ENCODE data around the gene LSAMP.

The LSAMP gene

GRCh38 chr3:115890579-115890978 lies 554.7 kb downstream of the LSAMP start:
- TF ChIP-seq CTCF (IDR thresholded peaks at IDR 0.05; ENCODE audit: extremely low read depth, missing control alignments): no peak
- DNase-seq (ENCODE audit: low spot score): no peak

GRCh38 chr3:115885621-115886020 lies 559.7 kb downstream of the LSAMP start:
- no peak for DNase-seq (ENCODE audit: low spot score)

GRCh38 chr3:115877615-115877899 lies 567.7 kb downstream of the LSAMP start:
- TF ChIP-seq CTCF (IDR thresholded peaks at IDR 0.05; ENCODE audit: extremely low read depth, missing control alignments): no peak
- no peak for DNase-seq (ENCODE audit: low spot score)

More at GRCh38 chr3:115885621-115886020, 559.7 kb downstream of the LSAMP start:
- no peak for TF ChIP-seq CTCF (IDR thresholded peaks at IDR 0.05; ENCODE audit: extremely low read depth, missing control alignments)

GRCh38 chr3:115876876-115877614 lies 568.2 kb downstream of the LSAMP start:
- TF ChIP-seq CTCF (IDR thresholded peaks at IDR 0.05; ENCODE audit: extremely low read depth, missing control alignments): no peak
- DNase-seq (ENCODE audit: low spot score): no peak

- DNase-seq (ENCODE audit: low spot score): no peak
- no peak for TF ChIP-seq CTCF (IDR thresholded peaks at IDR 0.05; ENCODE audit: extremely low read depth, missing control alignments)
Observed at GRCh38 chr3:115875460-115875859, 569.8 kb downstream of the LSAMP start.

GRCh38 chr3:115871735-115872134 lies 573.6 kb downstream of the LSAMP start:
- no peak for TF ChIP-seq CTCF (IDR thresholded peaks at IDR 0.05; ENCODE audit: extremely low read depth, missing control alignments)
- no peak for DNase-seq (ENCODE audit: low spot score)

GRCh38 chr3:115864911-115865310 lies 580.4 kb downstream of the LSAMP start:
- no peak for DNase-seq (ENCODE audit: low spot score)
- TF ChIP-seq CTCF (IDR thresholded peaks at IDR 0.05; ENCODE audit: extremely low read depth, missing control alignments): no peak

All from GM20000 (cell line).